ENCODE results near the gene NIN.

Gene NIN

GRCh38 chr14:50830932-50831725, at the start of gene NIN:
NIN (minus strand) TSS chr14:50831162; CDS start chr14:50822056, 9,106 bp downstream.
- H3K4me3 ChIP-seq (ENCODE audit: low read length) = peak within 1 kb of the TSS; percentile 77
- TF ChIP-seq ZNF274 (IDR thresholded peaks at IDR 0.05; ENCODE audit: low read depth, low read length) = no peak

DNA sequence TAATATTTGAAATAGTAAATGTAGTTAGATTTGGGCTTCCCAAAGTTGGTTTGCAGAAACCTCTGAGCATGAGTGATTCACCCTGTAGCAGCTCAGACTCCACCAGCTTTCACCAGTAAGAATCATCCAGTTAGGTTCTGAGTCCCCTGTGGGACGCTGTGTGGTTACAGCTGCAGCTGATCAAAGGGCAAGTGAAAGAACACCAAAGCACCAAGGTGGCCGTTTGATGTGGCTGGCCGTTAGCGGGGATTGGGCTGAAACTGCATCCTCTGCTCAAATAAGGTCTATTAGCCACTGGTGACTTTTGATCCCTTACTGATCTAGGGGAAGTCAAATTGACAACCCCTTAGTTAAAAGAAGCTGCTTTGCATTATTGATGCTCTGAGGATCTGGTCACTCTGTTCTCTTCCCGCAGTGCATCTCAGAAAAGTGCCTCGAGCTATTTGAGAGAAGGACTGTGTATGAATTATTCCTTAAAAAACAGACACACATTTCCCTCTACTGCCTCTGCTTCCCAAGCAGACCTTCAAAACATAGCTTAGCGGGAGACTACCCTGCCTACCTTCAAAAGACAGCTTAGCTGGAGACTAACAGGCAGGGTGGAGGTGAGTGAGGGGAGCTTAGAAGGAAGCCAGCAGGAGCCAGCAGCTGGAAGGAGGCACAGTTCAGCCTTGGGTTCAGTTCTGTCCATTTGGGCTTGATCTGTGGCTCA, 44.6 kb upstream of the NIN start:
- no peak for TF ChIP-seq ZNF274 (IDR thresholded peaks at IDR 0.05; ENCODE audit: low read depth, low read length)
- peak overlapping the region; percentile 23; the same call in 1 of the 2 replicates for H3K4me3 ChIP-seq (ENCODE audit: low read length)

DNA sequence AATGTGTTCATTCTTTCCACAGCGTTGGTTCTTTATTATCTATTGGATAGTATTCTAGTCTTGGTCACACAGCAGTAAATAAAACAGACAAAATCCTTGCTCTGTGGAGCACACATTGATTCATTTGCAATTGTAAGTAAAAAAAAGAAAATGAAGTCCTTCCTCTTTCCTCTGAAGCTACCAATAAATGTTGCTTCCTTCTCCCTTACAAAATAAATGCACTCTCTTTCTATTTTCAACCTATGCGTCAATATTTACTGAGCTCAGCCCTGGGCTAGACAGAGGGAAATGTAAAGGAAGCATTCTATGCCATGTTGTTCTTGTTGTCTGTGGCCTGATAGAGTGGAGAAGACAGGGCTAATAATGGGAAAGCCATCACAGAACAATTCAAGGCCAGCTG, 43.8 kb upstream of the NIN start:
- H3K4me3 ChIP-seq (ENCODE audit: low read length) = no peak overlapping the region
- TF ChIP-seq ZNF274 (IDR thresholded peaks at IDR 0.05; ENCODE audit: low read depth, low read length) = no peak

- TF ChIP-seq ZNF274 (IDR thresholded peaks at IDR 0.05; ENCODE audit: low read depth, low read length) = no peak
- H3K4me3 ChIP-seq (ENCODE audit: low read length) = no peak within 1 kb of the TSS
Observed at GRCh38 chr14:50871914-50872732, 41.2 kb upstream of the NIN start, which contains the start of gene ABHD12B. ABHD12B (plus strand) TSS chr14:50872053; CDS start chr14:50872175, 122 bp downstream.

DNA sequence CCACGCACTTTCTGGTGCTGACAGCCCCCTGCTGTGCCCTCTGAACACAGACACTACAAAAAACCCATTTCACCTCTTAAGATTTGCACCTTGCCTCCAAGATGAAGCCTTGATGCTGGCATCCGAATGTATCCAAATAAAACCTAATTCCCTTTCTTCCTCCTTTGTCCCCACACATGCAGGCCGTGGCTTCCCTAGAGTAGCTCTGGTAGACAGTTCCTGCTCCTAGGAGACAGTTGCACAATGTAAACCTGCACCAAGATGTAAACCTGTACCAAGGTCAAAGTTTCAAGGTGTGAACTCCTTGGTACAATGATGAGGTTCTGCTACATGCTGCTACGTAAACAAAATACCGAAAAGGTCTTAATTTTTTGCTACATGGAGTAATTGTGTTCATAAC, 40.3 kb upstream of the NIN start:
- no peak overlapping the region for H3K4me3 ChIP-seq (ENCODE audit: low read length)
- no peak for TF ChIP-seq ZNF274 (IDR thresholded peaks at IDR 0.05; ENCODE audit: low read depth, low read length)

GRCh38 chr14:50865391-50866076, 34.6 kb upstream of the NIN start:
- H3K4me3 ChIP-seq (ENCODE audit: low read length) = no peak overlapping the region
- no peak for TF ChIP-seq ZNF274 (IDR thresholded peaks at IDR 0.05; ENCODE audit: low read depth, low read length)

DNA sequence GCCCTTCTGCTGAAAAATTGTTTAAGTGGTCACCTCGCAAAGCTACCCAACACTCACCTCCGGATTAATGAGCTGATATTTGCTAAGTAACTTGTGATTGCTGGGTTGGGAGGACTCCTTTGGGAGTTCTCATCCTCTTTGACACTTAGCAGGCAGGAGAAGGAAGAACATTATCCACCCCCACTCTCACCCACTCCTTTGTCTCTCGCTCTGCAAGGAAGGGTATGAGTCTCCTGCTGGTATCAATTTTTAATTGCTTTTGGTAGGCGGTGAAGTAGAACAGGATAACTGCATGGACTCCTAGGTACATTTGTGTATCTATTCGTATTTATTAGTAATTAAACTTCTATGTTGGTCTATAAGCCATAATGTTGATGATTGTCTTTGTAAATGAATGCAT, 34.0 kb upstream of the NIN start:
- H3K4me3 ChIP-seq (ENCODE audit: low read length) = no peak overlapping the region
- TF ChIP-seq ZNF274 (IDR thresholded peaks at IDR 0.05; ENCODE audit: low read depth, low read length) = no peak

DNA sequence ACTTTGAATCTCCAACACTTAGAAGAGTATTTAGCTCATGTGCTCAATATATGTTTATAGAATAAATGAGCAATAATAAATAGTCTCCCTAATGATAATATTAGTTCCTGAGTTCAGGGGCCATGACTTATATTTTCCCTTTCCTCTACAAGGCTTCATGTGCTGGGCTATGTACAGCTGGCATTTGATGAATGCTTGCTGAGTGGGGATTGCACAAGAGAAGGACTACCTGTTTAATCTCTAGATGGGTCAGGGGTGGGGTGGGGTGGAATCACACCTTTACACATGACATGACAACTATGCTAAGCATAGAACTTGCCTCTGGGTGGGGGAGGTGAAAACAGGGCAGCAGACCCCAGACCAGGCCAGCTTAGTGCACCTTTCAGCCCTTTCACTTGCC, 33.3 kb upstream of the NIN start:
- no peak for TF ChIP-seq ZNF274 (IDR thresholded peaks at IDR 0.05; ENCODE audit: low read depth, low read length)
- H3K4me3 ChIP-seq (ENCODE audit: low read length) = no peak overlapping the region

- TF ChIP-seq ZNF274 (IDR thresholded peaks at IDR 0.05; ENCODE audit: low read depth, low read length) = no peak
Observed at GRCh38 chr14:50862036-50862570, 31.1 kb upstream of the NIN start.

GRCh38 chr14:50860478-50861086, 29.6 kb upstream of the NIN start:
- TF ChIP-seq ZNF274 (IDR thresholded peaks at IDR 0.05; ENCODE audit: low read depth, low read length) = no peak
- H3K4me3 ChIP-seq (ENCODE audit: low read length) = peak overlapping the region; percentile 71

More at GRCh38 chr14:50862036-50862570, 31.1 kb upstream of the NIN start:
- H3K4me3 ChIP-seq (ENCODE audit: low read length) = no peak overlapping the region

DNA sequence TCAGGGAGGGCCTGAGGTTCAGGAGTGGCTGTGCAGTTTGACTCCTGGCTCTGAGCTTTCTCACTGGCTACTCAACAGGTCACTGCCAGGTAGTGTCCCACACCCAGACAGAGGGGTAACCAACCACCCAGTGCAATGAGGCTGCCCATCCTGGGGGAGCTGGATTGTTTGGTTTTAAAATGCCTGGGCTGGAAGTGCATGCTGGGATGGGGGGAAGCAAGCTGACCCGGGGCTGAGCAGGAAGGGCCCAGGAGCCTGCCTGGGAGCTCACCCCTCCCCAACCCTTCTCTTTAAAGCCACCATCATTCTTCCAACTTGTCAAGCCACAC, 28.3 kb upstream of the NIN start:
- peak overlapping the region; percentile 71; the same call in 1 of the 2 replicates for H3K4me3 ChIP-seq (ENCODE audit: low read length)
- no peak for TF ChIP-seq ZNF274 (IDR thresholded peaks at IDR 0.05; ENCODE audit: low read depth, low read length)

GRCh38 chr14:50856660-50857059, 25.7 kb upstream of the NIN start:
- no peak for TF ChIP-seq ZNF274 (IDR thresholded peaks at IDR 0.05; ENCODE audit: low read depth, low read length)
- no peak overlapping the region for H3K4me3 ChIP-seq (ENCODE audit: low read length)

DNA sequence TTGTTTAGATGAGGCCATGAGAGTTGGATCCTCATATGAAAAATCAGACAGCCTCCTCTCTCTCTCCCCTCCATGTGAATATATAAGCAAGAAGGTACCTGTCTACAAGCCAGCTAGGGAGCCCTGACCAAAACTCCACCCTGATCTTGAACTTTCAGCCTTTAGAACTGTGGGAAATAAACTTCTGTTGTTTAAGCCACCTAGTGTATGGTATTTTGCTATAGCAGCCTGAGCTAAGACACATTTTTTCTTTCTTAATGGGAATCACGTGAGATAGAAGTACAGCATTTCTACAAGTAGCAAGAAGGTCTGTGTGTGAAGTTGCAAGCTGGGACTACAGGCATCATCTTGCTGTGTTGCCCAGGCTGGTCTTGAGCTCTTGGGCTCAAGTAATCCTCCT, 24.6 kb upstream of the NIN start:
- no peak overlapping the region for H3K4me3 ChIP-seq (ENCODE audit: low read length)
- no peak for TF ChIP-seq ZNF274 (IDR thresholded peaks at IDR 0.05; ENCODE audit: low read depth, low read length)

All from GM08714 (cell line).